Measurements from ENCODE around the gene CCND3.
A peak's percentile ranks its signal among the peaks of the same experiment; 100 is the strongest.

The CCND3 gene

GRCh38 chr6:41935685-41936072 is 5.9 kb downstream of the CCND3 start:
- no peak overlapping the region for H3K4me3 ChIP-seq (replicated peaks in 1 of 2; ENCODE audit: low read depth in 2 of 2, low read length in 2 of 2)
- no peak for TF ChIP-seq CTCF (IDR thresholded peaks at IDR 0.05; ENCODE audit: low read depth, low read length)
- no peak for DNase-seq (ENCODE audit: low read depth in 2 of 2)

GRCh38 chr6:41935193-41935574 is 6.4 kb downstream of the CCND3 start:
- DNase-seq (ENCODE audit: low read depth in 2 of 2) = no peak
- no peak overlapping the region for H3K4me3 ChIP-seq (replicated peaks in 1 of 2; ENCODE audit: low read depth in 2 of 2, low read length in 2 of 2)

GRCh38 chr6:41934278-41935192 is 7.1 kb downstream of the CCND3 start:
- peak in 1 of 2 donors; percentile 14 for DNase-seq (ENCODE audit: low read depth in 2 of 2)
- TF ChIP-seq CTCF (IDR thresholded peaks at IDR 0.05; ENCODE audit: low read depth, low read length) = no peak
- no peak overlapping the region for H3K4me3 ChIP-seq (replicated peaks in 1 of 2; ENCODE audit: low read depth in 2 of 2, low read length in 2 of 2)

More at GRCh38 chr6:41935193-41935574, 6.4 kb downstream of the CCND3 start:
- no peak for TF ChIP-seq CTCF (IDR thresholded peaks at IDR 0.05; ENCODE audit: low read depth, low read length)

- no peak overlapping the region for H3K4me3 ChIP-seq (replicated peaks in 1 of 2; ENCODE audit: low read depth in 2 of 2, low read length in 2 of 2)
- DNase-seq (ENCODE audit: low read depth in 2 of 2) = no peak
- TF ChIP-seq CTCF (IDR thresholded peaks at IDR 0.05; ENCODE audit: low read depth, low read length) = no peak
Measured at GRCh38 chr6:41932378-41932777, 9.2 kb downstream of the CCND3 start.

- no peak overlapping the region for H3K4me3 ChIP-seq (replicated peaks in 1 of 2; ENCODE audit: low read depth in 2 of 2, low read length in 2 of 2)
- no peak for TF ChIP-seq CTCF (IDR thresholded peaks at IDR 0.05; ENCODE audit: low read depth, low read length)
- DNase-seq (ENCODE audit: low read depth in 2 of 2) = no peak
Measured at GRCh38 chr6:41931792-41932191, 9.8 kb downstream of the CCND3 start.

DNA sequence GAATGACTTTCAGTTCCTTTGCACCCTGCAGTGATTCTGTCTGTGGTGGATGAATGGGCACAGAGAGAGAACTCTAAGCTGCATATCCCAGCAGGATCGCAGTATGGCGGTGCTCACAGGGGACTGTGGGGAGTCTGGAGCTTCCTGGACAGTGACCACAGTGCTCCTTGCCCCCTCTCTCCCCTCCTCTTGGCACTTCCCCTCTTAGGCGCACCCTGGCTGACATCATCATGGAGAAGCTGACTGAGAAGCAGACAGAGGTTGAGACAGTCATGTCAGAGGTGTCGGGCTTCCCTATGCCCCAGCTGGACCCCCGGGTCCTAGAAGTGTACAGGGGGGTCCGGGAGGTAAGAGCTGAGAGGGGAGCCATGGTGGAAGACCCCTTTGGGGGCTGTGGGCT is 11.7 kb downstream of the CCND3 start:
- DNase-seq (ENCODE audit: low read depth in 2 of 2) = no peak
- no peak for TF ChIP-seq CTCF (IDR thresholded peaks at IDR 0.05; ENCODE audit: low read depth, low read length)
- no peak overlapping the region for H3K4me3 ChIP-seq (replicated peaks in 1 of 2; ENCODE audit: low read depth in 2 of 2, low read length in 2 of 2)
